Measurements from ENCODE around the gene RPL37.
"Not testable (repeated sequence)": the region's sequence is repeated elsewhere in the genome, so short reads cannot be mapped to it uniquely, and the experiment has no call there.

Gene RPL37

GRCh38 chr5:40833712-40834229 lies 1.3 kb downstream of the RPL37 start:
- no peak for DNase-seq

- no peak for DNase-seq
Observed at GRCh38 chr5:40832345-40832744, 2.7 kb downstream of the RPL37 start.

GRCh38 chr5:40831346-40832210 lies 3.4 kb downstream of the RPL37 start:
- peak in 1 of 5 donors; percentile 14 for DNase-seq

- DNase-seq: no peak
Observed at GRCh38 chr5:40829748-40830533, 5.1 kb downstream of the RPL37 start.

- no peak for DNase-seq
Observed at GRCh38 chr5:40828690-40829661, 6.0 kb downstream of the RPL37 start.

- DNase-seq: no peak
Observed at GRCh38 chr5:40828021-40828631, 6.9 kb downstream of the RPL37 start.

- DNase-seq: no peak
Observed at GRCh38 chr5:40827188-40827977, 7.6 kb downstream of the RPL37 start.

GRCh38 chr5:40826489-40827187 lies 8.4 kb downstream of the RPL37 start:
- no peak for DNase-seq

GRCh38 chr5:40825461-40826043 lies 9.5 kb downstream of the RPL37 start:
- not testable (repeated sequence) for DNase-seq

GRCh38 chr5:40823459-40823858 lies 11.6 kb downstream of the RPL37 start:
- DNase-seq: no peak

GRCh38 chr5:40813698-40814281 lies 21.2 kb downstream of the RPL37 start:
- peak in 1 of 5 donors; percentile 53 for DNase-seq

GRCh38 chr5:40812125-40812524 lies 22.9 kb downstream of the RPL37 start:
- DNase-seq: no peak

- no peak for DNase-seq
Observed at GRCh38 chr5:40801771-40802562, 33.1 kb downstream of the RPL37 start.

- DNase-seq: no peak
Observed at GRCh38 chr5:40799258-40799657, 35.8 kb downstream of the RPL37 start.

GRCh38 chr5:40798801-40799210 lies 36.2 kb downstream of the RPL37 start:
- no peak for DNase-seq

- peak; percentile 84 to 93 (median 86) for DNase-seq
Observed at GRCh38 chr5:40798012-40798800, 36.8 kb downstream of the RPL37 start, which contains the start of gene PRKAA1. Gene PRKAA1 (minus strand): TSS chr5:40798374. CDS start chr5:40798189, 185 bp downstream.

- peak; percentile 66 to 79 (median 72) for DNase-seq
Observed at GRCh38 chr5:40797273-40798011, 37.6 kb downstream of the RPL37 start.

All from T-helper 1 cell (primary cell).